ENCODE results near the gene MRPS7. TPM values are rescaled to one million over a fixed set of nuclear protein-coding genes. Genes with fewer than 3 reads are reported as not detected.
A peak's percentile ranks its signal among the peaks of the same experiment; 100 is the strongest.

Gene MRPS7
- total and polyA plus RNA-seq, 2 experiments from 2014 or later: 47.5 to 102 TPM

DNA sequence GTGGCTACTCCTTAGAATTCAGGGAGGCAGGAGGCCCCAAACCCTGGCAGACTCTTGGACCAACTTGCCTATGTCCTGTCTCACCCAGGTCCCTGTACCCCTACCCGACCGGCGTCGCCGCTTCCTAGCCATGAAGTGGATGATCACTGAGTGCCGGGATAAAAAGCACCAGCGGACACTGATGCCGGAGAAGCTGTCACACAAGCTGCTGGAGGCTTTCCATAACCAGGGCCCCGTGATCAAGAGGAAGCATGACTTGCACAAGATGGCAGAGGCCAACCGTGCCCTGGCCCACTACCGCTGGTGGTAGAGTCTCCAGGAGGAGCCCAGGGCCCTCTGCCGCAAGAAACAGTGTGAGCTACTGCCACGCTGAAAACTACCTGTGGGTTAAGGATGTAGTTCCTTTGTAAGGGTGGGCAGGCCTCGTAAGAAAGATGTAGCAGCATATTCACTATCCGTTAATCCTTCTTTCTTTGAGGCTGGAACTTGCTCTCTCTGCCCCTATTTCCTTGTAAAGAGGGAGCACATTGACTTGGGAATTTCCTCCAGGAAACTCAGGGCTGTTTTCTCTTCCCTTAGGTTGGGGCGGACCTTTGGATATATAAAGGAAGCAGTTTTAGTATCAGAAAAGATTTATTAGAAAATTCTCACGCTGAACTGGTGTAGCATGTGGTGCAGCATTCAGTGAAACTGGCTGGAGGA, 4.1 kb downstream of the MRPS7 start:
- Histone ChIP-seq H2AFZ (no peak overlapping the region), H4K20me1 (ENCODE audit: insufficient read depth, poor library complexity, severe bottlenecking) (no peaks in the 10 kb centered on the region), H3K4me2 (no peak overlapping the region), H3K36me3 (replicated peaks; ENCODE audit: insufficient read depth, low read depth) (no peaks in the 10 kb centered on the region), H3K9me2 (replicated peaks; ENCODE audit: insufficient read depth) (no peaks in the 10 kb centered on the region), H3K27me3 (no peaks in the 10 kb centered on the region), H3K79me2 (peaks cover 20% of the 10 kb centered on the region), H3K9me3 (ENCODE audit: low read depth) (no peaks in the 10 kb centered on the region), H3K4me1 (ENCODE audit: insufficient read depth) (peaks cover 7% of the 10 kb centered on the region), H3K27ac (no peak overlapping the region), H3K4me3 (no peak overlapping the region)
- no peak for TF ChIP-seq EZH2phosphoT487 (IDR thresholded peaks at IDR 0.05; ENCODE audit: low read depth, severe bottlenecking, unreplicated experiment)
- no peak for TF ChIP-seq EZH2 (IDR thresholded peaks at IDR 0.05; ENCODE audit: borderline replicate concordance)
- no peak for TF ChIP-seq CTCF (IDR thresholded peaks at IDR 0.05; ENCODE audit: poor library complexity)
- 94% methylated on average over 17 of the region's 17 CpGs for WGBS (ENCODE audit: low lambda C conversion rate, missing lambda C conversion rate)
- no peak for DNase-seq (ENCODE audit: low spot score)

DNA sequence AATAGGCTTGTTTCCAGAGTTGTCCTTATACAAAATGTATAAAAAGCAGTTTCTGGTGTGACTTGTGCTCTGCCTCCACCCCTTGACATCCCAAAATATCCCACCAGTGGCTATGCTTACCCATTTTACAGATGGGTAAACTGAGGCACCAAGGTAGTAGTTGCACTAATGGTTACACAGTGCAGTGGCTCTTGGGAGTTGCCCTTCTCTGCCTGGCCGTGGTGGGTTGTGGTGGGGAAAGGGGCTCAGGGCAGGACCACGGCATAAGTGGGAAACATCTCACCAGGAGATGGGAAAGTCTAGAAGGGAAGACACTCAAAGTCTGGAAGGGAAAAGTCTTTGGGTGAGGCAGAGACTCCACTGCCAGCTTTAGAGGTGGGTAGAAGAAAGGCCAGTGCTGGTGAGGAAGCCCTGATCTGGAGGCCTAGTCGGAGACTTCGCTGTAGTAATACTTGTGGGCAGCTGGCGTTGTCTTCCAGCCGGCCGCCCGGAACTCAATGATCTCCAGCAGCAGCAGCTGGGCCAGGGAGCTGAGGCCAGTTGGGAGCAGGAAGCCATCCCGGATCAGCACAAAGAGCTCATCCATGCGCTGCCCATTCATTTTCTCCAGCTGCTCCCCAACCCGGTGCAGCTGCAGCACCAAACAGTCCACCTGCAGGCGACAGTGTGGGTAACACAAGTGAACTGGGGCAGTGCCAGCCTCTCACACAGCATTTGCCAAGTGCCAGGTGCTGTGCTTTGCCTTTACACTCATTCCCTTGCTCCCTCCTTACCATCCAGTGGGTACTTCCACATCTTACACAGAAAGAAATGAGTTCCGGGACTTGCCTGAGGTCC, 4.9 kb downstream of the MRPS7 start:
- Histone ChIP-seq H3K27ac (no peak overlapping the region), H3K4me3 (no peak overlapping the region), H3K36me3 (replicated peaks; ENCODE audit: insufficient read depth, low read depth) (no peaks in the 10 kb centered on the region), H3K79me2 (peaks cover 15% of the 10 kb centered on the region), H3K27me3 (no peaks in the 10 kb centered on the region), H3K4me2 (no peak overlapping the region), H4K20me1 (ENCODE audit: insufficient read depth, poor library complexity, severe bottlenecking) (no peaks in the 10 kb centered on the region), H3K4me1 (ENCODE audit: insufficient read depth) (peaks cover 7% of the 10 kb centered on the region), H3K9me2 (replicated peaks; ENCODE audit: insufficient read depth) (no peaks in the 10 kb centered on the region), H3K9me3 (ENCODE audit: low read depth) (no peaks in the 10 kb centered on the region), H2AFZ (no peak overlapping the region)
- no peak for DNase-seq (ENCODE audit: low spot score)
- TF ChIP-seq EZH2phosphoT487 (IDR thresholded peaks at IDR 0.05; ENCODE audit: low read depth, severe bottlenecking, unreplicated experiment): no peak
- WGBS (ENCODE audit: low lambda C conversion rate, missing lambda C conversion rate): 89% methylated on average over 13 of the region's 13 CpGs

GRCh38 chr17:75267153-75267410, 5.4 kb downstream of the MRPS7 start:
- H3K4me1 ChIP-seq (ENCODE audit: insufficient read depth): peaks cover 7% of the 10 kb centered on the region
- no peaks in the 10 kb centered on the region for H3K27me3 ChIP-seq
- H2AFZ ChIP-seq: no peak overlapping the region
- H3K9me2 ChIP-seq (replicated peaks; ENCODE audit: insufficient read depth): no peaks in the 10 kb centered on the region
- WGBS (ENCODE audit: low lambda C conversion rate, missing lambda C conversion rate): 93% methylated on average over 2 of the region's 2 CpGs
- TF ChIP-seq CTCF (IDR thresholded peaks at IDR 0.05; ENCODE audit: poor library complexity): no peak
- TF ChIP-seq EZH2 (IDR thresholded peaks at IDR 0.05; ENCODE audit: borderline replicate concordance): no peak
- no peak for TF ChIP-seq EZH2phosphoT487 (IDR thresholded peaks at IDR 0.05; ENCODE audit: low read depth, severe bottlenecking, unreplicated experiment)
- no peak for DNase-seq (ENCODE audit: low spot score)
- H3K4me3 ChIP-seq: no peak overlapping the region
- H3K79me2 ChIP-seq: peaks cover 14% of the 10 kb centered on the region
- peak overlapping the region; percentile 34 for H3K27ac ChIP-seq
- no peaks in the 10 kb centered on the region for H3K36me3 ChIP-seq (replicated peaks; ENCODE audit: insufficient read depth, low read depth)
- no peak overlapping the region for H3K4me2 ChIP-seq
- no peaks in the 10 kb centered on the region for H4K20me1 ChIP-seq (ENCODE audit: insufficient read depth, poor library complexity, severe bottlenecking)
- H3K9me3 ChIP-seq (ENCODE audit: low read depth): no peaks in the 10 kb centered on the region

All from hepatocyte (in vitro differentiated cells).